Measurements from ENCODE around the gene RCBTB1.
"Not testable (repeated sequence)": the region's sequence is repeated elsewhere in the genome, so short reads cannot be mapped to it uniquely, and the experiment has no call there.

Gene RCBTB1

DNA sequence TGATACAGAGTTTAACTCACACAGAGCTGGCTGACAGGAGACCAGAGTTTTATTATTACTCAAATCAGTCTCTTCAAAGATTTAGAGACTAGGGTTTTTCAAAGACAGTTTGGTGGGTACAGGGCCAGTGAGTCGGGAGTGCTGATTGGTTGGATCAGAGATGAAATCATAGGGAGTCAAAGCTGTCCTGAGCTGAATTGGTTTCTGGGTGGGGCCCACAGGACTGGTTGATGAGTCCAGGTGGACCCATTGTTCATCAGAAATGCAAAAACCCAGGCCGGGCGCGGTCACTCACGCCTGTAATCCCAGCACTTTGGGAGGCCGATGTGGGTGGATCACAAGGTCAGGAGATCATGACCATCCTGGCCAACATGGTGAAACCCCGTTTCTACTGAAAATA is 17.3 kb upstream of the RCBTB1 start:
- not testable (repeated sequence) for DNase-seq

DNA sequence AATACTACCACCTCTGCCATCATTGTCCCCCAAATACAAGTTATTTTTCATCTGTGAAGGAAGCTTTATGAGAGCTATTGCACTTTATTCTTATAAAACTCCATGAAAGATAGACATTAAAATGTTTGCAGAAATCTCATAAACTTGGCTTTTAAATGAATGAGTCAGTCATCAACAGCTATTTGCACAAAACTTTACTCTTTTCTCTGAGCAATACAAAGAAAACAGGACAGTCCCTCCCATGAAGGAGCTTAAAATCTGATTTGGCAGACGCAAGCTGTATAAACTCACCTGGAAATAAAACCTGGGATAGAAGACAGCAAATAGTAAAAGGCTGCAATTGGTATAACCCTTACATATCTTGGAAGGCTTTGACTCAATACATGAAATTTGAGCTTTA is 16.6 kb upstream of the RCBTB1 start:
- no peak for DNase-seq

DNA sequence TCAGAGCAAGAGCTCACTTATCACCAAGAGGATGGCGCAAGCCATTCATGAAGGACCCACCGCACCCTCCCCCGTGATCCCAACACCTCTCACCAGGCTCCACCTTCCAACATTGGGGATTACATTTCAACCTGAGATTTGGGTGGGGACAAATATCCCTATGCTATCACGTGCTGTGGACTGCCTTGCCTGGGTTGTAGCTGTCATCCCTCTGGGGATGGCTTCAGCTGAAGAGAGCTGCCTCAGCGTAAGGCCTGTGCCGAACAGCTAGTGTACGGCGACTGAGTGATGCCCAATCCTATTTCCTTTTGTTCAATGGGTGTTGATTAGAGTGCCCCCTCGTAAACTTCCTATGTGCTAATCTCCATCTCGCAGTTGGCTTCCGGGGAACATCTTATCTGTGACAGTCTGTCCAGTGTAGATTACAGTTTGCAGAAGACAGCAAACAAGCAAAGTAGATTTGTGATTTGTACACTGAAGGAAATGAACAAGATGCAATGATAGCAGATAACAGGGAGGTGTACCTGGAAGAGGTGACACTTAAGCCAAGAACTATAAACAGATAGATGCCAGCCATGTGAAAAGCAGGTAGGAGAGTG is 11.8 kb upstream of the RCBTB1 start:
- peak; percentile 91 for DNase-seq

DNA sequence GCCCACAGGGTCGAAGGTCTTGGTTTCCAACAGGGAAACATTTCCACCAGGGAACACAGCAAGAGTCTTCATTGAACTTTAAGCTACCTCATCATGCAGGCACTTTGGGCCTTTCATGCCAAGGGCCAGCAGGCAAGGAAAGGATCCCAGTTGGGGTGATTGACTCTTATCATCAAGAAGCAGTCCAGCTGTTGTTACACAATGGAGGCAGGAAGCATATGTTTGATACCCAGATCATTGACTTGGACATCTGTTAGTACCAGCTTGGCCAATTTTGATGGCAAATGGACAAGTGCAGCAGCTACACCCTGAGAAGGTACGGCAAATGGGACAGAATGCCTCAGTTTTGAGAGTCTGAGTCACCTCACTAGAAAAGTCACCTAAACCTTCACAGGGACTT is 10.9 kb upstream of the RCBTB1 start:
- peak; percentile 75 for DNase-seq

DNA sequence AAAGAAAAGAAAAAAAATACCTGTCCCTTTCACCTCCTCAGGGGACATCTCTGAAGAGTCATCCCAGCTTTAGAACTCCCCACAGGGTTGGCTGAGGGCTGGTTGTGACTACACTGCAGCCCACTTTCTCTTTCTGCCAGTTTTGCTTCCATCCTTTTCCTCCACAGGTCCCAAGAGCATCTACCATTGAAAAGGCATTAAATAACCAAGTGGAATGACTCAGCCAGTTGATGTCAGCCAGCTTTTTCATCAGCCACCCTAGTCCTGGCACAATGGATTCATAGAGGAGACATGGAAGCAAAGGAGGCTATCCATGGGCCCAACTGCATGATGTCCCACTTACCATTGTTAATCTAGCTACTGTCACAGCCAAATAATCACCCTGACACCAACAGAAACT is 9.2 kb upstream of the RCBTB1 start:
- no peak for DNase-seq

DNA sequence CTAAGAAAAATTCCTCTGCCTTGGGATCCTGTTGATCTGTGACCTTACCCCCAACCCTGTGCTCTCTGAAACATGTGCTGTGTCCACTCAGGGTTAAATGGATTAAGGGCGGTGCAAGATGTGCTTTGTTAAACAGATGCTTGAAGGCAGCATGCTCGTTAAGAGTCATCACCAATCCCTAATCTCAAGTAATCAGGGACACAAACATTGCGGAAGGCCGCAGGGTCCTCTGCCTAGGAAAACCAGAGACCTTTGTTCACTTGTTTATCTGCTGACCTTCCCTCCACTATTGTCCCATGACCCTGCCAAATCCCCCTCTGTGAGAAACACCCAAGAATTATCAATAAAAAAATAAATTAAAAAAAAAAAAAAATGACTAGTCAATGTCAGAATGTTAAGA is 8.5 kb upstream of the RCBTB1 start:
- DNase-seq: not testable (repeated sequence)

DNA sequence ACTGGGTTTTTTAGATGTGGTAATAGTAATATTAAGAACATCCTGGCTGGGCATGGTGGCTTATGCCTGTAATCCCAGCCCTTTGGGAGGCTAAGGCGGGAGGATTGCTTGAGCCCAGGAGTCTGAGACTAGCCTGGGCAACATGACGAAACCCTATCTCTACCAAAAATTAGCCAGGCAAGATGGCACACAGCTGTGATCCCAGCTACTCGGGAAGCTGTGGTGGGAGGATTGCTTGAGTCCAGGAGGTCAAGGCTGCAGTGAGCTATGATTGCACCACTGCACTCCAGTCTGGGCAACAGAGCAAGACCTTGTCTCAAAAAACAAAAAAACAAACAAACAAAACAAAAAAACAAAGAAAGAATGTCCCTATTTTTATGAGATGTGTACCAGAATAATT is 5.4 kb upstream of the RCBTB1 start:
- DNase-seq: not testable (repeated sequence)

DNA sequence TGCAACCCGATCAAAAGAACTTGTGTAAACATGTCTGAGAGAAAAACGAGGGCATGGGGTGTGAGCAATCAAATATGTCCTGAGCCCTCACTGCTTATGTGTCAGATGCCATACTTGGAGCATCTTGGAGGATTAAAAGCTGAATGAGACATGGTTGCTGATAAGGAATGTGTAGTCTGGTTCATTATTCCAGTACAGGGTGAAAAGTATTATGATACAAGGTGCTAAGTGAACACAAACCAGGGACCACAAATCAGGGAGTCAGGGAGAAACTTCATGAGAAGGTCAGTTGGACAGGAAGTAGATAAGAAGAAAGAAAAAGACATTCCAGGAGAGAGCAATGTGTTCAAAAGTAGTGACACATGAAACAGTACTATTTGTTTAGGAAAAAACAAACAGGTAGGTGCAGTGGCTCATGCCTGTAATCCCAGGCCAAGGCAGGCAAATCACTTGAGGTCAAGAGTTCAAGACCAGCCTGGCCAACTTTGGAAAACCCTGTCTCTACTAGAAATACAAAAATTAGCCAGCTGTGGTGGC is 2.0 kb upstream of the RCBTB1 start:
- DNase-seq: no peak

DNA sequence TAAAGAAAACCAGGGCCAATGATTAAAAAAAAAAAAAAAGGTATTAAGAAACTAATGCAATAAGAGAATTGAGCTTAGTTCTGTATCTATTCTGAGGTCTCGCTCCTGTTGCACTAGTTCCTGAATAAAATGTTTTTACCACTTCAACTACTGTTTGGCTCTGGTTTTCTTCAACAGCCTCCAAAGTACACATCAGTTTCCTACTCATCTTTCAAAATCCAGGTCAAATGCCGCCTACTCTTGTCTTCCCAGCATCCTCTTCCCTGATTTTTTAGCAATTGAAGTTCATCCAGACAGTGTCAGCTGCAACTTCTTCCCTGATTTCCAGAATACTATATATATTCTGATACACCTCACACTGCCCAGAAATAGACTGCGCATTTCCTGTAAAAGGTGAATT is 1.4 kb upstream of the RCBTB1 start:
- DNase-seq: no peak

DNA sequence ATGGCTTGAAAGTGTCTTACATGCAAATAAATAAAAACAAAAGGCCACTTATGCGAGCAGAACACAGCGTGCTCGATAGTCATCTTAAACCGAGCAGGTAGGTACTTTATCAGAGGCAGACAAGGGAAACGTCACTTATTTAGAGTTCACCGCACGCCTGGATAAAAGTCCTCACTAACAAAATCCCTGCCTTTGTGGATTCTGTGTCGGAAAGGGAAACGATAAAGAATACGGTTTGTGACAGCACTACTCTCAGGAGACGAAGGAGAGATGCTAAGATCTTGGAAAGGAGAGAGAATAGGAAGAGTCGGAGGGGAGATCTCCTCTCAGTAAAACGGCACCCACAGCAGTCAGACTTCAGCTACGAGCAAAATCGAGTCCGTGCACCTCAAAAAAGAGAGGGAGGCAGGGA is 581 bp downstream of the RCBTB1 start:
- peak; percentile 41 for DNase-seq

DNA sequence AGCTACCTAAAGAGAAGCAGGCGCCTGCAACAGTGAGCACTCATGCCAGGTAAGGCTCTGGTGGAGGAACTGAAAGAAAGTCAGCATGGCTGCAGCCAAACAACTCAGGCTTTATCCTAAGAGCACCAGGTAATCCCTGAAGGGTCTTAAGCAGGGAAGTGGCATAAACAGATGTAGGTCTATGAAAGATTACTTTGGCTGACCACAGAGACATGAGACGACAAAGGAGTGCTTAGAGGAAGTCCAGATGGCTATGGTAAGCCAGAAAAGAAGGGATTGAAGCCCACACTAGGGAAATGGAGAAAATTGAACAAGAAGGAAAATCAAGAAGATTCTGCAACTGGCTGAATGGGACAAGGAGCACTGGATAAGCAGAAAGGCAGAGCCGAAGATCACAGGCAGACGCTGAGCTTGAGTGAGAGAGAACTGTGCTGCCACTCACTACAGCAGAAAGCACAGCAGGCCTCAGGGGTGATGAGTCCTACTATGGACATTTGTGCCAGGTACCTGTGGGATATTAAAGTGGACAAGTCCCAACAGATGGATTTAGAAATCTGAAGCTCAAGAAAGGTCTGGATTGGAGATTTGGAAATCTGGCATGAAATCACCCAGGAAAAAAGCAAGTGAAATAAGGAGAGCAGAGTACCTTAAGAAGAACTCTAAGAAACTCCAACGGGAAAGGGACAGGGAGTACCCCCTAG is 4.2 kb downstream of the RCBTB1 start:
- no peak for DNase-seq

DNA sequence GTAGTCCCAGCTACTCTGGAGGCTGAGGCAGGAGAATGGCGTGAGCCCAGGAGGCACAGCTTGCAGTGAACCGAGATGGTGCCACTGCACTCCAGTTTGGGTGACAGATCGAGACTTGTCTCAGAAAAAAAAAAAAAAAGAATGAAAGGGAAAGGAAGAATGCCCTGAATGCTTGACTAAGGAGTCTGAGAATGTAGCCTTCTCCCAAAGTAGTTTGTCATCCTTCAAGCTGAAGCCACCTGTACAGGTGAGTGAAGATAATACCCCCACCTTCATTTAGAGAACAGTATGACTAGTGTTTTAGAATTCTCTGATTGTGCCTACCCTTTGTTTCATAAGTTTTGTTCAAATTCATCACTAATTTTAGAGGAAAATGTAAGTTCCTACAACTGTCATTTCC is 5.9 kb downstream of the RCBTB1 start:
- DNase-seq: no peak

DNA sequence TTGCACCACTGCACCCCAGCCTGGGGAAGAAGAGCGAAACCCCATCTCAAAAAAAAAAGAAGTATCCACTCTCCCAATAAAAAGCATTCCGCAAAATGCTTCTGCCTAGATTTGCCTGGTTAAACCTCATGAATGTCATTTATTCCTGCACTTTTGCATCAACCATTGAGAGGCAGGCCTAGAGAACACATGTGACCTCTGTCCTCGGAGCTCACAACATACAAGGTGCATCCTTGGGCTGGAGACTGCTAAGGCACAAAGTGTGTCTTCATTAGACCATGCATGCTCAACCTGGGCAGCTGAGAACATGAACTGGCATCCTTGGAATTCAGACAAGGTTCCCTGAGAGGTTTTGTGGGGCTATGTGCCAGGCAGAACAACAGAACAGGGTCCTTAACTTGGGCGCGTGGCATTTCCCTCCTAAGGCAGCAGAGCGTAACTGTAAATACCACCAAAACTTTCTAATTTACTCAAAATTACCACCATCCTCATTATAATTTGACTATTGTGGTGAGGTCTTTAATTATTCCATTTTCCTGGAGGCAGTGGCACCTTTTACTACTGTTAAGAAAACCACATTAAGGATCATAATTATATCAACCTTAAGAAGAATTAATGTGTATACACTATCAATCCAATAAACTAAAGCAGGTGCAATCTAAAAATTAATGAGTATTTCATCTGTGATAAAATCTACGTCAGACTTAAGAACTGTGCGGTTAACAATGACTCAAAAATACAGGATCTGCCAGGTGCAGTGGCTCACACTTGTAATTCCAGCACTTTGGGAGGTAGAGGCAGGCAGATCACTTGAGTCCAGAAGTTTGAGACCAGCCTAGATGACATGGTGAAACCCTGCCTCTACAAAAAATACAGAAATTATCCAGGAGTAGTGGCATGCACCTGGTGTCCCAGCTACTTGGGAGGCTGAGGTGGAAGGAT is 13.8 kb downstream of the RCBTB1 start:
- DNase-seq: no peak

DNA sequence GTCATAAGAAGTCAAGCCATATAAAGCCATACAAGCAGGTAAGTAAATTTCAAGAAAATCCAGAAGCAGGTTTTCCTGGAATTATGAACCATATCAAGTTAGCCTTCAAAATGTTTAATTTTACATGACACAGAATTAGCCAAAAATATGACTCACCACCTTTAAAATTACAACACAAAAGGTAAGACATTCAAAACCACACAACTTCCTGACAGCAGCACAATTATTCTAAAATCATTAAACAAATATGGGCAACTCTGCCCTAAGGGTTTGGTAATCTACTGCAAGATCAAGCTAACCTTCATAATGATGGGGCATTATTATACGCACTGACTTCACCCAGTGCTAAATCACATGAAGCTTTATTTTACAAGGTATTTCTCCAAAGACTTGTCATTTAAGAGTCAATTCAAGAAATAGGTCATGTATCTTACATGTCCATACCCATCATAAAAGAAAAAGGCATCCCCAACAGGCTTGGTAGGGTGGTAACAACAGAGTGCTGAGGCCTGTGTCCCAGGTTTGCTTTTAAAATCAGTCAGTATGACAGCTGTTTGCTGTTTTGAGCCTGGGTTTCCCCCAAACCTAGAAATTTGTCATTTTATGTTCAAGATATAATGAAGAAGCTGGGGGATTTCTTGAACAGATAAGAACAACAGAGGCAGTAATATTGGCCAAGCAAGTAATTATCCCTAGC is 15.2 kb downstream of the RCBTB1 start:
- no peak for DNase-seq

DNA sequence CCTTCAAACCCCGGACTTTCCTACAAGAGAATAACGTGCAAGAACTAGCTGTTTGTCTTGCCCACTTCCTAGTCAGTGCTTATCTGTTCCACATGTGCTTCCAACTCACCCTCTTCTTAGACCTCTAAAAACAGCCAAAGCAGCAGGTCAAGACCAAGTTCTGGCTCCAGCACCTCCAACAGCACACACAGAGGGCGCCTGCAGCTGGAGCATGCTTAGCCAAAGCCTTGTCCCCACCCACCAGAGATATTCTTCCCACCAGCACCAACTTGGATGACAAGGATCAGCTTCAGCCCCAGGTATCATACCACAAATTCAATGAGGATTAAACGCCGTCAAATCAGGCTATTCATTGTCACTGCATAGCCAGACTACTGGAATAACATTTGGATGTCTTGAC is 17.9 kb downstream of the RCBTB1 start:
- peak; percentile 85 for DNase-seq

DNA sequence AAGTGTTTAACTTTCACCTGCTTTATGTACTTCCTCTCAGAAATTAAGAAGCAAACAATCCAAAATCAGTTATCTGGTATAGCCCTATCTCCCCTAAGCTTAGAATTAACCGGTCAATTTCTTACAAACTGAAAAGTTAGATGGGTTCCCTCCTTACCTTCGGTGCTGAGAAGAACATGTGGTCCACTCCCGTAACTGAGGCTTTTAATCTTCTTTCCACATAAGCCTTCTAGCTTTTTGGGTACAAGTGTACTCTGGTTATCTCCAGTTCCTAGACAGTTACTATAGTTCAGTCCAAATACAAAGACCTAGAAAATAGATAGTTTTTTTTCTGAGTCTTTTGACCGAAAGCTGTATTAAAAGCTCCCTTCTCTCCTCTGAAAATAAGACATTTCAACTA is 18.9 kb downstream of the RCBTB1 start:
- DNase-seq: peak; percentile 54

DNA sequence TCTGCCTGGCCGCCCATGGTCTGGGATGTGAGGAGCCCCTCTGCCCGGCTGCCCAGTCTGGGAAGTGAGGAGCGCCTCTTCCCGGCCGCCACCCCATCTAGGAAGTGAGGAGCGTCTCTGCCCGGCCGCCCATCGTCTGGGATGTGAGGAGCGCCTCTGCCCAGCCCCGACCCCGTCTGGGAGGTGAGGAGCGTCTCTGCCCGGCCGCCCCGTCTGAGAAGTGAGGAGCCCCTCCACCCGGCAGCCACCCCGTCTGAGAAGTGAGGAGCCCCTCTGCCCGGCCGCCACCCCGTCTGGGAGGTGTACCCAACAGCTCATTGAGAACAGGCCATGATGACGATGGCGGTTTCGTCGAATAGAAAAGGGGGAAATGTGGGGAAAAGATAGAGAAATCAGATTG is 19.9 kb downstream of the RCBTB1 start:
- not testable (repeated sequence) for DNase-seq

DNA sequence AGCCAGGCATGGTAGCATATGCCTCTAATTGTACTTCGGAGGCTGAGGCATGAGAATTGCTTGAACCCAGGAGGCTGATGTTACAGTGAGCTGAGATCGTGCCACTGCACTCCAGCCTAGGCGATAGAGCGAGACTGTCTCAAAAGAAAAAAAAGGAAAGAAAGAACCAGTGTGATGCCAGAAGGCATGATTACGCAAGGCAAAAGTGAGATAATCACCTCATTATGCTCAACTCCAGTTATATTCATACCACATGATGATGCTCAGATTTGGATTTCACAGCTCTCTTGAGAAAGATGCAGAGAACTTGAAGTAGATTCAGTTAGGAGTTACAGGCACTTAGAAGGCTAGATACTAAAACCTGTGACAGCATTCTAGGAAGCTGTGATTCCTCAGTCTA is 21.8 kb downstream of the RCBTB1 start:
- DNase-seq: peak; percentile 49

DNA sequence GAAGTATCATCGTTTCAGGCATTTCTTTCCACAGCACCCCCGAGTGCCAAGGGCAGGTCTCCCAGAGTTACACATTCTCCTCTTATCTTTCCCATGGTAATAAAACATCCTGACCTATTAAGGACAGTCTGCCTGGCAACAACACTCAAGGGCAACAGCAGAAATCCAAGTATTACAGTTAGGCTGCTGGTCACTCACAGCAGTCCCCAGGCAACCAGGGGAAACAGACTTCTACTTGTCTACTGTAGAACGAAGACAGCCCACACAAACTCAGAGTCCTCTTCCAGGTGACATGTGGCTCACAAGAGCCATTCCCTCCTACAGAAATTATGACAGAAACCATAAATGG is 24.3 kb downstream of the RCBTB1 start:
- DNase-seq: no peak

DNA sequence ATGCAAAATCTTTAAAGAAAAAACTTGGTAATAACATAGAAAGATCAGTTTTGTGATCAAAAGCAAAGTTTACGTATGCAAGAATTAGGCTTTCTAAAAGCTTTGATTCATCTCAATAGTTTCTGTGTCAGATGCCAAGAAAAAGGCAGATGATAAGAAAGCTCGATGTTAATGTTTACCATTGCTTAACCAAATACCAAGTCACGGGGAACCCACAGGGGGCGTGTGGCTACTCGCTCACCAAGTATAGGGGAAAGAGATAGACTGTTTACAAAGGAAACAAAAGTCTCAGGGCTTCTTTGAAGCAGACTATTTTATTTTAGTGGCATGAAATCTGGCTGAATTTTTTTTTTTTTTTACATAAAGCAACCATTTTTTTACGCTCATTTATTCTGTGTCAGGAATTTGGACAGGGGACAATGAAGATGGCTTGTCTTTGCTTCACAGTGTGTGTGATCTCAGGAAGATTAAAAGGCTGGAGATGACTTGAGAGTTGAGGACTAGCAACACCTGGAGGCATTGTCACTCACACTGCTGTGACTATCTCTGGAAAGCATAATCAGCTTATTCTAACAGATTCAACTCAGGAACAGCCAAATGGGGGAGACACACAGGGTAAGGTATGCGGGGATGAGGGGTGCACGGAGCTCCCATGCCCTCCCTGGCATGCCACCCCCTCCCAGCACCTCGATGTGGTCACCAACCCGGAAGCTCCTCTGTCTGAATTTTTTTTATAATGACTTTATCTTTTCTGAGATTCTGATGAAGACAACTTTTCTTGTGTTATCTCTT is 24.9 kb downstream of the RCBTB1 start:
- peak; percentile 79 for DNase-seq

DNA sequence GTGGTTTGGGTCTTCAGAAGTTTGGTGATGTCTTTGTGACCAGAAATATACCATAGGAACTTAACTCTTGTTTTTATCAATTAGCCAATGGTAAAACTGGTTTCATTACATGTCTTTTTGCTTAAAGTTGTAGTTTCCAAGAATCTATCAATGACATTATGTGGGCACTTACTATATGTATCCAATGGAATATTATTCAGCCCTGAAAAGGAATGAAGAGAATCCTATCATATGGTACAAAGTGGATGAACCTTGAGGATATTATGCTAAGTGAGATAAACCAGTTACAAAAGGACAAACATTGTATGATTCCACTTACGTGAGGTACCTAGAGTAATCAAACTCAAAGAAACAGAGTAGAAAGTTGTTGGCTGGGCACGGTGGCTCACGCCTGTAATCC is 26.4 kb downstream of the RCBTB1 start:
- DNase-seq: no peak

DNA sequence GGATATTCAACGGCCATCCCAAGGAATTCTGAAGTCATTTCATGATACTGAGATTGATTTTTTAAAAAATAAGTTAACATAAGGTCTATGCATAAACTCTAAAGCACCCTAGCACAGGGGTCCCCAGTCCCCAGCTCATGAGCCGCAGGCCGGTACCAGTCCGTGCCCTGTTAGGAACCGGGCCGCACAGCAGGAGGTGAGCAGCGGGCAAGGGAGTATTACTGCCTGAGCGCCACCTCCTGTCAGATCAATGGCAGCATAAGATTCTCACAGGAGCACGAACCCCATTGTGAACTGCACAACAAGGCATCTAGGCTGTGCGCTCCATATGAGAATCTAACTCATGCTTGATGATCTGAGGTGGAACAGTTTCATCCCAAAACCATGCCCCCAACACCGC is 31.0 kb downstream of the RCBTB1 start:
- DNase-seq: no peak

Data from hematopoietic multipotent progenitor cell treated with erythropoietin and hydrocortisone succinate and interleukin-3 and kit ligand, for 4 days (in vitro differentiated cells).